Stimulated activated CD4-positive, alpha-beta T cell treated with anti-CD3 and anti-CD28 coated beads, Interleukin-2, amount 100 ng/mL, for 4 hours (primary cell): Measurements from ENCODE around the gene FAM210B.
"Not testable (repeated sequence)": the region's sequence is repeated elsewhere in the genome, so short reads cannot be mapped to it uniquely, and the experiment has no call there.

ENCODE experiments used
- DNase-seq: peaks from one replicate; pipeline ENCODE4 v3.0.0-alpha.2; 2020; ENCODE audit warnings: low read depth

The FAM210B gene, protein sequence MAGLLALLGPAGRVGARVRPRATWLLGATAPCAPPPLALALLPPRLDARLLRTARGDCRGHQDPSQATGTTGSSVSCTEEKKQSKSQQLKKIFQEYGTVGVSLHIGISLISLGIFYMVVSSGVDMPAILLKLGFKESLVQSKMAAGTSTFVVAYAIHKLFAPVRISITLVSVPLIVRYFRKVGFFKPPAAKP

DNA sequence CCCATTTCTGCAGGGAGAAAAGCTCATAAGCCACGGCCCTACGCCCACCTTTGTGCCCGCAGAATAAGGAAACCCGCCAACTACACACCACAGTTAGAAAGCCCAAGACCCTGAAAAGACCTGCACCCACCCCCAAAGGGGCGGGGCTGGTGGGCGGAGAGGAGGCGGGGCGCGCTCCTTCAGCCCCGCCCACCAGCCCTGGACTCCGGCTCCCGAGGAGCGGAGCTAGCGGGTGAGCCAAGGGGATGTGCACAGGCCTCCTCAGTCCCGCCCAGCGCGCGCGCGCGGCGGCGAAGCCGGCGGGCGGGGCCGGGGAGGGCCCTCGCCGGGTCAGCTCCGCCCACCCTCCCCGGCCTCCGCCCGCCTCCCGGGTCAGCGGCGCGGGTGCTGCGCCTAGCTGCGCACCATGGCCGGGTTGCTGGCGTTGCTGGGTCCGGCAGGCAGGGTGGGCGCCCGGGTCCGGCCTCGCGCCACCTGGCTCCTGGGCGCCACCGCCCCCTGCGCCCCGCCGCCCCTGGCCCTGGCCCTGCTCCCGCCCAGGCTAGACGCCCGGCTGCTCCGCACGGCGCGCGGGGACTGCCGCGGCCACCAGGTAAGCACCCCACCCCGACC, at the start of gene FAM210B:
Gene FAM210B (plus strand): TSS at position 375 of the 612 bp plus-strand sequence. CDS start 32 bp downstream, at position 407.
- peak; percentile 69 for DNase-seq

DNA sequence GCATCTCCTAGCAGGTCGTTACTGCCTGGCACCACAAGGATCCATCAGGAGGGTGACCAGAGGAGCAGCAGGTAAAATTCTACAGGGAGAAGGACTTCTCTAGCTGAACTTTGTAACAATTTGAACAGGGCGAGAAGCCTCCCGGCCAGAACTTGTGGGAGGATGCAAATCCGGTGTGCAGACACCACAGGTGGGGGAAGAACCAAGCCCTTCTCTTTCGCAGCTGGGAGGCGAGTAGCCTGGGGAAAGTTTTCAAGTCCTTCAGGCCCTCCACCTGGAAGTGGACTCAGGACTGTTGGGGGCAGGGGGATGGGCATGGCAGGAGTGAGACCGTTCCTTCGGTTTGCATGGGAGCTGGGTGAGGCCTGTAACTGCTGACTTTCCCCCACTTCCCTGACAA, 42.7 kb upstream of the FAM210B start:
- DNase-seq: no peak

DNA sequence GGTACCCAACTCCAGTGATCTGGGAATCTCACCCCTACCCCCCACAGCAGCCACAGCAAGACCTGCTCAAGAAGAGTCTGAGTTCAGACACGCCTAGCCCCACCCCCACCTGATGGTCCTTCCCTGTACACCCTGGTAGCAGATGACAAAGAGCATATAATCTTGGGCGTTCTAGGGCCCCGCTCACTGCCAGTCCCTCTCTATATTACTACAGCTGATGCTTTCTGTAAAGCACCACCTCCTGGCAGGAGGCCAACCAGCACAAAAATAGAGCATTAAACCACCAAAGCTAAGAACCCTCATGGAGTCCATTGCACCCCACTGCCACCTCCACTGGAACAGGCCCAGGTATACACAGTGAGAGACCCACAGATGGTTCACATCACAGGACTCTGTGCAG, 42.3 kb upstream of the FAM210B start:
- no peak for DNase-seq

DNA sequence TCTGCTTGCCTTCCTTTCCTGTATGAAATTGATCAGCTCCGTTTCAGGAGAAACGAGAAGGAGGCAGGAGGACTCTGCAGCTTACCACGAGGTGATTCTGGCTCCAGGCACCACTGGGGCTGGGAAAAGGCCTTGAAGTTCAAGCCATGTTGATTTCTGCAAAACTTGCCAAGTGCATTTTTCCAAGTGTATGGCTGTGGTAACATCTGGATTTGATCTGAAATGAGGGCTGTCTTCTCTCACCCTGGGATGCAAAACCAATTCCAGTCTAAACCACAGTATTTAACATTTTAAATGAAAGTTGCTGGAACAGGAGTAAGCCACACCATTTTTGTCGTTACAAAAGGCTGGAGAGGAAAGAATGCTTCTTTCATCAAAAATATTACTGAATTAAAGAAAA, 36.1 kb upstream of the FAM210B start:
- no peak for DNase-seq

DNA sequence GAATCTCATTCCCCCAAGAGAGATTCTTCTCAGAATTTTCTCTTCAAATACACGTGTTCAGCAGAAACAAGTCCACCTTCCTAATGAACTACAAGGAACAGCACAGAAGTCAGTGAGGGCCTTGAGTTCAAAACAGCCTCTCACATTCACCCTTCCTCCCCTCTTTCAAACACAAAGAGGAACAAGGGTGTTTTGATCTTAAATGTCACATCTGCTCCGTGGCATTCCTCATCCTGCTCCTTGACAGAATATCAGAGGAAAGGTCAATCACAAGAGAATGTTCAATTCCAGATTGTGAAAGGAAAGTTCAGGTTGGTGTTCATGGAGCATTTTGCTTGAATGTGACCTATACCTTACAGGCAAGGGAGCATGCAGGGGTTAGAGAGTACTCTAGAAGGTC, 35.6 kb upstream of the FAM210B start:
- no peak for DNase-seq

DNA sequence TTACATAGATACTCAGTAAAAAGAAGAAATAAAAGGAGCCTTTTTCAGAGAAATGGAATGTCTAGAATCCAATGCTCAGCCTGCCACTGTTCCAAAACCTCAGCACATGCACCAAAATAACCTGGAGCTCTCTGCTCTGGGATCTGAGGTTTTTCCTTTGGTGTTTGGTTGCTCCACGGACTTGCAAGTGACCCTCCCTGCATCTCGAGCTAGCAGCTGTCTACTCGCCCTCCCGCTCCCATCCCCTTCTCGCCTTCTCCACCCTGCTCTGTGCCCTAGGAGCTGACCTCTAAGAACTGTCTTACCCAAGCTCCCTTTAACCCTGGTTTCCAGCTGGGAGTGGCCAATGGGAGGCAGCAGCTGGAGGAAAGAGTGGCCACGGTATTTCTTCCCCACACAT, 35.1 kb upstream of the FAM210B start:
- DNase-seq: no peak

DNA sequence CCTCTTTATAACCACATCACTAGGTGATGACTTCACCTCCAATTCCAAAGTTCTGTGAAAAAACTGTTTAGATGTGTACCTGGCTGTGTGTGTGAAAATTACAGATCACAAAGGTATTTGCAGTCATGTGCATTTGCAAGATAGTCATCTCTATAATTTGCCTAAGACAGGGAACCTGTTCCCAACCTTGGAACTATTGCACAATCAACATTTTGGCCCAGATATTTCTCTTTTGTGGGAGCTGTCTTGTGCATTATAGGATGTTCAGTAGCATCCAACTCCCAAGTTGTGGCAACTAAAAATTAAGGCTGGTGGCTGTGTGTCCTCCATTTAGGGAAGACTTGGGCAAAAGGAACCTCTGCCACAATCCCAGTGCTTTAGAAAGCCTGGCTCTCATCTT, 34.0 kb upstream of the FAM210B start:
- DNase-seq: no peak

DNA sequence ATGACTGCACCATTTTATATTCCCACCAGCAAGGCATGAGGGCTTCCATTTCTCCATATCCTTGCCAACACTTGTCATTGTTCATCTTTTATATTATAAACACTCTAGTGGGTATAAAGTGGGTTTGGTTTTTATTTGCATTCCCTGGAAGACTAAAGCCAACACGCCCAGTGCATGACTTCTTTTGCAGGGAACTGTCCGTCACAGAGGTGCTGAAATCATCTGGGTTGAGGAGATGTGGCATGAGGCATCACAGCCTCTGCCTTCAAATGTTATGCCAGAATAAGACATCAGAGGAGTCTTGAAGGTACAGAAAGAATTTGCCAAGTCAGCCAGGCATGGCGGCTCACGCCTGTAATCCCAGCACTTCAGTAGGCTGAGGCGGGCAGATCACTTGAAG, 29.9 kb upstream of the FAM210B start:
- DNase-seq: no peak

DNA sequence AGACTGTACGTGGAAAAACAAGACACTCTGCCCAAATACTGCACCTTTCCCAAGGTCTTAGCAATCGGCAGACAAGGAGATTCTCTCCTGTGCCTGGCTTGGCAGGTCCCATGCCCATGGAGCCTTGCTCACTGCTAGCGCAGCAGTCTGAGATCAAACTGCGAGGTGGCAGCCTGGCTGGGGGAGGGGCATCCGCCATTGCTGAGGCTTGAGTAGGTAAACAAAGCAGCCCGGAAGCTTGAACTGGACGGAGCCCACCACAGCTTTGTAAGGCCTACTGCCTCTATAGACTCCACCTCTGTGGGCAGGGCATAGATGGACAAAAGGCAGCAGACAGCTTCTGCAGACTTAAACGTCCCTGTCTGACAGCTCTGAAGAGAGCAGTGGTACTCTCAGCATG, 22.1 kb upstream of the FAM210B start:
- not testable (repeated sequence) for DNase-seq

DNA sequence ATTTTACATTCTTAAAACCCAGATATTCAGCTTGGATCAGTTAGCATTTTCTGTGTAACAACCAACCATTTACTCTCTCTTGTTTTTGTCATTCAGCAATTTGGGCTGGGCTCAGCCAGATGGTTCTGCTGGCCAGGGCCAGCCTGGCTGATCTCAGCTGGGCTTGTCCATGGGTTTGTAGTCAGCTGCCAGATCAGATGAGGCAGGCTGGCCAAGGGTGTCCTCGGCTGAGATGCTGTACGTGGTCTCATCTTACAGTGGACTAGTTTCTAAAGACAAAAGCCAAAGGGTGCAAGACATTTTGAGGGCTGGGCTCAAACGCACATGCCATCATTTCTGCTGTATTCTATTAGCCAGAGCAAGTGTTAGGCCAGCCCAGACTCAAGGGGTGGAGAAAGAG, 16.0 kb upstream of the FAM210B start:
- DNase-seq: no peak

DNA sequence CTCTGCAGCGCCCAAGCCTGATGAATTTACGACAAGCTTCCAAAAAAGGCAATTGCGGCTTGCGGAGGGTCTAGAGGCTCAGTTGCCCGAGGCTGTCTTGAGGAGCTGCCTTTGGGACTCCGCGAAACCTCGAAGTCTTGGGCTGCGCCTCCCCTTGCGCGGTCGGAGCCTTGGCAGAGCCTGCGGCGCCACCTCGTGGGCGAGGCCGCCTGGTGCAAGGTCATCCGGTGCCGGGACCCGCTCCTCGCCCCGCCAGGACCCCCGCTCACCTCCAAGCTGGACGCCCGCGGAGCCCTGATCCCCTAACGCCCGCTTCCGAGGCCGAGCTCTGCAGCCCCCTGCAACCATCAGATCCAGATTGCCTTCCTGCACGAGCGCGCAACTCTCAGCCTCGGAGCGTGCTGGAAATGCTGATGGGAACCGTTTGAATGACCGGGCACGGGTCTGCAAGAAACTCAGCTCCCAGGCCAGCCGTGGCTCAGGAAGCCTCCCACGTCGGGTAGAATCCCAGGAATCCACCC, 14.9 kb upstream of the FAM210B start:
- DNase-seq: no peak

DNA sequence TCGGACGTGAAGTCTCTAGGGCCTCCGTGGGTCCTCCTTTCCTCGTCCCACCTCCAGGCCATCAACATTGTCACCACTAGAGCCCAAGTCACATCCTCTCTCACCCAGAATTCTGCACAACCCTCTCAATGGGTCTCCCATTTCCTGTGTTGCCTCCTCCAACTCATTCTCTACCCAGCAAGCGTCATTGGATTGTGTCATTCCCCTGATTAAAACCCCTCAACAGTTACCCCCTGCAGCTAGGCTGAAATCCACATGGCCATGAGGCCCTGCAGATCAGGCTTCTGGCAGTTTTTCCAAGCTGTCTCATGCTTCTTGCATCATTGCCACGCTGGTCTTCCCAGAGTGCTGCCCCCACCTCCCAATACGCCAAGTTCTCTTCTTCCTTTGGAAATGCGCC, 12.9 kb upstream of the FAM210B start:
- DNase-seq: no peak

DNA sequence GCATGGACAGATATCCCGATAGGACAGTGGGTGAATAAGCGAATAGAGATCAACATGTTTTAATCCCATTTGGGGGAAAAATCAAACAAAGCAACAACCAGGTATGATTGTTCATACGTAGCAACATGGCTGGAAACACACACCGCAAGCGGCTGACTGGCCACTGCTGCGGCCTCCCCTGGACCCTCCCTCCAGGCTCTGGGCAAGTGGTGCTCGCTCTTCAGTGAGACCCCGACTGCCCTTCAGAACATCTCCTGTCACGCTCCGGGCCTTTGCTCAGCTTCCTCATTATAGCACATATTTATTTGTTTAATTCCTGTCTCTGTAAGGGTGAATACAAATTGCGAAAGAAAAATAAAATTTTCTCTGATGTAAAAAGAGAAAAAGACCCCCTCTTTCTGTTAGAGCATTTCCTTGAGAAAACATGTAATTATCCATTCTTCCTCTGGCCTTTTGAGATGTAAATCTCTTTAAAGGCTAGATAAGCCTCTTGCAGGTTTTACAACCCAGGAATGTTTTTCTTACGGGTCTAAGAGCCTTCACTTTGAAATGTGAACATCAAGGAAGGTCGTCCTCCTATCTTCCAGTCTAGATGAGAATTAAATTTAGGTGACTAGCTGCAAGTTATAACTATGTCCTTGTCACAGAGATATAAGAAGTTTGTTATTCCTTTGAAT, 11.0 kb upstream of the FAM210B start:
- no peak for DNase-seq

DNA sequence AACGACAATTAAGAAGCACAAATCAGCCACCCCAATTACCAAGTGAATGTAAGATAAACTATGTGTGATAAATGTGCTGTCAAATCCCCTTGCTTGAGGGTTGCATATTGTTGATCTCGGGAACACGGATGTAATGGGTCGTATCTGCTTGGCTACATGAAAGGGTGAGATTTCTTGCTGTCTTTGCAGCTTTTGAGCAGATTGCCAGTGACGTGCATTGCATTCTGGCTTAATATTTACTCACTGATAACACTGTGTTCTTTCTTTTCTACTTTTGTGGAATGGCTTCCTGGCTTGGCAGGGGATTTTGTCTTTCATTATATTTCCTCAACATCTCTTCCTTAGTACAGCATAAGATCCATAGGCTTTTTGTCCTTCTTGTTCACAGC, 10.5 kb upstream of the FAM210B start:
- no peak for DNase-seq

DNA sequence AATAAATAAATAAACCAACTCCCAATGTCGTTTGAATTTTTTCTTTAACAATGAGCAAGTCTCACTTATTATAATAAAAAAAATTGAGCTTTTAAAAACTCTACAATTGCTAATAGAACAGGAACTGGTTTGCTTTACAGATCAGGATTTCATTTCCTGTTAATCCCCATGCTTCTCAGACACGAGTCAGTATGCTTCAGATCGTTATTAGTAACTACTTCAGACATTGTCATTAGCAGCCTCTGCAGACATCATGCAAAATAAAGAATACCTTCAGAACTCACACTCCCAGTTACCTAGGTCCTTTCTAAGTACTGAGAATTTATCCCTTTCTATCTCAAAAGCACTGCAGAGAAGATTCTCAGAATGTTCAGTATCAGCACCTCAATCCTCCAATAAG, 10.0 kb upstream of the FAM210B start:
- DNase-seq: no peak

DNA sequence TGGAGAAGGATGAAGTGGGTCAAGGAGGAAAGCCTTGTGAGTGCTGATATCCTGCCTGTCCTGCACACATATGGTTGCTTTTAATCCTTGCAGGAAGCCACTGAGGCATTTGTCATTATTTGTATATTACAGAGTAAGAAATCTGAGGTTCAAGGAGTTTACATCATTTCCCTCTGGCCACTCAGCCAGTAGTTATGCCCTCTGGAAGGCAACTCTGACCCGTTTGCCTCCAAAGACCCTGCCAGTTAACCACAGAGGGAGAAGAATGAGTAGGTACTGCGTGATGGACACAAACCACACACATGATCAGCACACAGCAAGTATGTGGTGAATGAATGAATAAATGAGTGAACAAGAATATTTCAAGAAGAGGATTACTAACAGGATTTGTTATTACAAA, 7.9 kb upstream of the FAM210B start:
- no peak for DNase-seq

DNA sequence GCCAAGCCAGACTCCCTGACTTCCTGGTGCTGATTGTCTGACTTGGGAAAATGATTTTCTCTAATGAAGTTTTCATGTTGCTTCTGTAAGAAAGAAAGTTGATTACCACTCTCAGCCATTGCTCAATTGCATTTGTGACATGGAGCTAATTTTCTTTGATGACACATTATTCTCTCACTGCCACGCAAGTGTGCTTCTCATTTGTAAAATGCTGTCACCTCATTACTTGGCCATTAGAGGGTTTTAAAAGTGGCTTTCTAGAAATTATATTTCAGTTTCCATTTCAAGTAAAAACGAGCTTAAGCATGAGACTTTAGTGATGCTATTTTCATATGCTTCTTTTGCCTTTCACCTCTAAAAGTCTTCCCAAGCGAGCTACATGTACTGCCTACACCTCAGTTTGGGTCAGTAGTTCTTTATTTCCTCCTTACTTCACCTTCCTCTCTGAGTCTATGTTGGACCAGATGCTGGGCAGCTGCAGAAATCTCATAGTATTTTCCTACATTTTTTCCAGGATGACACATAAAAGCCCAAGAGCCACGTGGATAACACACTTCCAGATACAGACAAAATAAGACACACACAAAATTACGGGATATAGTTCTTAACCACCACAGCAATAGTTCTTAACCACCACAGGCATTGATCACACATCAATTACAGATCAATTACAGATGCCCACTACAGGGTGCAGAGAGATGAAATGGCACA, 6.3 kb upstream of the FAM210B start:
- no peak for DNase-seq

DNA sequence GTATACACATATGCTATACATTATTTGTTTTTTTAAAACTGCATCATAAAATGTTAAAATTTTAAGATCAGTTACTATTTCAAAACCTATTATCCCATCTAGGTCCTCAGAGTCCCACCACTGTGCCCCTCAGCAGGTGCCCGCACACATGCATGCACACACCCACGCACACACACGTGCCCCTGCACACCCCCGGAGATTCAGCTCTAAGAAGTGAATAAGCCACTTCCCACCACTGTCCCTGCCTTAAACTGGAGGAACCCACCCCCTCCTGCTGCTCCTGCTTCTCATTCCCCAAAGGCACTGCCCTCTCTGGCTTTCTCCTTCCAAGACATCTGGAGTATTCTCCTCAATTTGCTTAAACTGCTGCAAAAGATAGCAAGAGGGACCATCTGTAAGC, 5.4 kb upstream of the FAM210B start:
- no peak for DNase-seq

DNA sequence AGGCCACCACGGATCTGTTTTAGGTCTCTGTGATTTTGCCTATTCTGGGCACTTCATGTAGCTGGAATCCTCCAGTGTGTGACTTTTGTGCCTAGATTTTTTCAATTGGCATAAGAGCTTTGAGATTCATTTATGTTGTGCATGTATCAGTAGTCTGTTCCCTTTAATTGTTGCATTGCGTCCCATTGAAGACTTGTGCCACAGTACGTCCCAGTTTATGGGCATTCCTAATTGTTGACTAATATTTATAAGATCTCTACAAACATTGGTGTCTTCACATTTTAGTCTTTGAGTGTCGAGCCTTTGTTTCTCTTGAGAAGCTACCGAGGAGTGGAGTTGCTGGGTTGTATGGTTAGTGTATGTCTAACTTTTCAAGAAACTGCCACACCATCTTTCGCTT, 704 bp upstream of the FAM210B start:
- no peak for DNase-seq

DNA sequence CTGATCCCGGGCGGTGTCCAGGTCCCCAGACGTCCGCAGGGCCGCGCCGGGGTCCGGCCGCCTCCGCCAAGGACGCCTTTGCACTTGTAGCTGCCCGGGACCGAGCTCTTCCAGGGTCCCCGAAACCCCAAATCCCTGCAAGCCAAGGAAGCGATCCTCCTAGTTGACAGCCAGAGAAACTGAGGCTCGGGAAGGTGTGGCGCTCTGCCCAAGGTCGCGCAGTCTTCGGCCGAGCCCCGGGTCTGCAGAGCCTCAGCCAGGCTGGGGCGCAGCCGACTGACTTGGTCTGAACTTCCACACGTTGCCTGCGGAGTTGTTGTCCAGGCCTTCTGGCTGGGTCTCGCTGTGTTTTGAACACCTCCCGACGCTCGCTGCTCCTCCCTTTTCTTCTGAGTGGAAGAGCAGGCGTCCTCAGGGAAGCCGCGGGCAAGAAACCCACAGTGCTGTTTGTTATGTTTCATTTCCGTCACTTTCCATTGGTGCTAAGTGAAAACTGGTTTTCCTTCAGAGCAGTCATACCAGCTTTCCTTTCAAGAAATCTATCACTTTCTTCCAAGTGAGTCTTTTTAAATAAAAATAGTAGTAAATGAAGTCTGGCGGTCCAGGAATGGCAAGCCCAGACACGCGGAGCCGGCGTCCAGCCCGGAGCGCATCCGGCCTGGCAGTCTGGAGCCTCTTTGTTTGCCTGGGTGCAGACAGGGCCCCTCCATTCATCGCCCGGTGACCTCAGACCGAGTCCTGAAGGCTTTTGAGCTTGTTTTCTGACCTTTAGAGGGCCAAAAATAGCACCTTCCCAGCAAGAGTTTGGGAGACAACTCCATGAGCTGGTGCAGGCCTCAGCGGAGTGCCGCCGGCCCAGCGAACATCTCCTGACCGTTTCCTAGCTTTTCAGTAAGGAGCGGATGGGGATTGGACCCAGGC, 698 bp downstream of the FAM210B start:
- DNase-seq: no peak

DNA sequence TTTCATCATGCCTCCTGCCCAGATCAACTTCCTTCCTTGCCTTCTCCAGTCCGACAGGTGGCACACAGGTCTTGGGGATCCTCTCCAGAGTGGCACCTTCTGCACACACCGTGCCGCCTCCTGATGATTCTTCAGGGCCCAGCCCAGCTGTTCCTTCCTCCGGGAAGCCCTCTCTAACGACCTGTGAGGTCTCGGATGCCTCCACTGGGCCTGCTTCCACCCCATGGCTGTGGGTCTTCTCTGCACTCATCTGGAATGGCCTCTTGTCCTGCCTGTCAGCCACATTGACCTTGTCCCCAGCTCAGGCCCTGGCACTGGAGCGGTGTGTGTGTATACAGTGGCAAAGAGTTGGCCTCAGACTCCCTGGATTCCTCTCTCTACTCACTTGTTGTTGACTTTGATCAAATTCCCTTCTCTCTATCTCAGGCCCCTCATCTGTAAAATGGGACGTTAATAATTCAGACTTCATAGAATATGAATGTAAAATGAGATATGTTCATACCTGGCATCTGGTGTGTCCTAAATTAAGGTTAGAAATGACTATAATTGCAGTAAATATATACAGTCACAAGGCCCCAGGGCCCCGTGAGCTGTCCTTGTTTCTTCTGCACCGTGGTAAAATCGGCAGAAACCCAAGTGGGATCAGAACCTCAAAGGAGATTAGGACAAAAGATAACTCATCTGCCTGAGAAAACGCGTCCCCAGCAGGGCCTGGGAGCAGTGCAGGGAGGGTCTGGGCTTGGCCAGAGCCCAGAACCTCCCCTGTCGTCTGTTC, 1.5 kb downstream of the FAM210B start:
- no peak for DNase-seq
